HepG2 (cell line): ENCODE data around the gene PRDX2. TPM values are rescaled to one million over a fixed set of nuclear protein-coding genes. Genes with fewer than 3 reads are reported as not detected.
A peak's percentile ranks its signal among the peaks of the same experiment; 100 is the strongest.

Source experiments
- ATAC-seq: fragments of 200-7000 bp; cut with Tn5 transposase; 3 replicates; pipeline ENCODE4 v1.9.1; 2020; ENCODE audit warnings: mild to moderate bottlenecking, moderate library complexity
- BruUV-seq: library from RNA; stranded (reverse); fragments of 400-500 nt; replicated peaks from 2 replicates; lab custom pipeline; 2021; lab: Mats Ljungman, UMichigan
- CTCF ChIA-PET: fragments of 300-600 bp; formaldehyde crosslinking; extraction: SDS; loops from one replicate; lab custom pipeline; 2021; ENCODE audit warnings: low total read pairs, inconsistent platforms, low intra/inter-chr PET ratio; lab: Yijun Ruan, JAX
- POLR2A ChIA-PET: fragments of 350-600 bp; sonication (Branson Sonifier 250); formaldehyde crosslinking; loops from one replicate; lab custom pipeline; 2020; ENCODE audit warnings: antibody characterized with exemption, inconsistent platforms; lab: Yijun Ruan, JAX
- DNase-seq: peaks from one replicate; pipeline ENCODE4 v3.0.0-alpha.2; 2015; ENCODE audit warnings: low spot score
- FAIRE-seq: peaks from 3 replicates; lab custom pipeline; 2011; peaks lifted over from hg19 to GRCh38; lab: Jason Lieb, UNC
- H2AFZ ChIP-seq: one replicate; pipeline ENCODE4 v1.6.1; 2011; ENCODE audit warnings: low read length, inconsistent platforms
- H3K27ac ChIP-seq: fragments of 300-600 bp; 3 replicates; pipeline ENCODE4 v1.8.0; 2011; ENCODE audit warnings: mixed run types, mild to moderate bottlenecking, mixed read lengths, low read length, inconsistent platforms; ENCODE audit not compliant: insufficient read depth; ENCODE audit errors: extremely low read length
- H3K27me3 ChIP-seq, 2 experiments: fragments of 200-600 bp in 1 of 2; 2 replicates in 1 of 2; 3 replicates in 1 of 2; pipeline versions ENCODE4 v1.6.0 to v1.8.0; 2011; ENCODE audit warnings: low read length in 2 of 2, mild to moderate bottlenecking in 2 of 2, moderate library complexity in 2 of 2, inconsistent platforms in 1 of 2; ENCODE audit not compliant: insufficient read depth in 2 of 2, control insufficient read depth in 1 of 2
- H3K36me3 ChIP-seq, 2 experiments: fragments of 200-600 bp in 1 of 2; replicated peaks in 1 of 2; 2 replicates in 1 of 2; 3 replicates in 1 of 2; pipeline versions ENCODE4 v1.5.1 to v1.8.0; 2011; ENCODE audit warnings: low read length in 2 of 2, inconsistent platforms in 1 of 2; ENCODE audit not compliant: insufficient read depth in 2 of 2, control insufficient read depth in 1 of 2
- H3K4me1 ChIP-seq: 2 replicates; pipeline ENCODE4 v1.5.1; 2012; ENCODE audit warnings: low read length, inconsistent platforms; ENCODE audit not compliant: insufficient read depth
- H3K4me2 ChIP-seq: 2 replicates; pipeline ENCODE4 v1.6.0; 2011; ENCODE audit warnings: low read depth, low read length, inconsistent platforms
- H3K4me3 ChIP-seq, 3 experiments: fragments of 200-600 bp in 1 of 3; sonication (generic), shearing (Covaris generic) in 1 of 3; replicated peaks in 1 of 3; 2 replicates each; pipeline ENCODE4 v1.5.1; 2011 to 2016; ENCODE audit warnings: low read length in 3 of 3, inconsistent platforms in 2 of 3, low read depth in 2 of 3, mild to moderate bottlenecking in 2 of 3, control low read depth in 1 of 3, mixed read lengths in 1 of 3; ENCODE audit not compliant: insufficient read depth in 1 of 3
- H3K79me2 ChIP-seq: one replicate; pipeline ENCODE4 v1.6.1; 2011; ENCODE audit warnings: low read length, inconsistent platforms; ENCODE audit not compliant: insufficient read depth
- H3K9ac ChIP-seq: 2 replicates; pipeline ENCODE4 v1.6.0; 2011; ENCODE audit warnings: mild to moderate bottlenecking, low read depth, low read length, inconsistent platforms; ENCODE audit not compliant: insufficient read depth
- H3K9me3 ChIP-seq: 2 replicates; pipeline ENCODE4 v1.5.1; 2012; ENCODE audit warnings: mild to moderate bottlenecking, low read length
- H4K20me1 ChIP-seq: 2 replicates; pipeline ENCODE4 v1.6.0; 2011; ENCODE audit warnings: inconsistent platforms, mild to moderate bottlenecking, low read length, moderate library complexity; ENCODE audit not compliant: insufficient read depth
- ATRX ChIP-seq: sonication (generic); formaldehyde crosslinking; IDR thresholded peaks from 2 replicates; pipeline ENCODE4 v1.4.0; 2020; ENCODE audit warnings: missing genetic modification reagents, borderline replicate concordance
- CHD2 ChIP-seq: IDR thresholded peaks from 2 replicates; pipeline ENCODE4 v1.6.1; 2011; ENCODE audit warnings: low read depth, low read length, improper control_type of control experiment
- FOXJ3 ChIP-seq: sonication (generic); formaldehyde crosslinking; IDR thresholded peaks from 2 replicates; pipeline ENCODE4 v1.4.0; 2020; ENCODE audit warnings: missing genetic modification reagents, mild to moderate bottlenecking, borderline replicate concordance
- NFE2L2 ChIP-seq: fragments of 150-350 bp; IDR thresholded peaks from 2 replicates; pipeline ENCODE4 v1.6.1; 2014; ENCODE audit warnings: low read length
- RFXAP ChIP-seq: sonication (generic); formaldehyde crosslinking; IDR thresholded peaks from 2 replicates; pipeline ENCODE4 v1.4.0; 2020; ENCODE audit warnings: missing genetic modification reagents, borderline replicate concordance
- SRSF1 ChIP-seq: fragments of 200-400 bp; formaldehyde crosslinking; optimal IDR thresholded peaks from 2 replicates; pipeline ENCODE3; 2017; ENCODE audit warnings: mild to moderate bottlenecking, low read depth, low read length, moderate library complexity
- ZNF121 ChIP-seq: sonication (generic); formaldehyde crosslinking; IDR thresholded peaks from 2 replicates; pipeline ENCODE4 v1.5.0; 2020; ENCODE audit warnings: mild to moderate bottlenecking, missing genetic modification reagents
- ZNF672 ChIP-seq: sonication (generic); formaldehyde crosslinking; IDR thresholded peaks from 2 replicates; pipeline ENCODE4 v1.8.1; 2022; ENCODE audit warnings: missing genetic modification reagents
- WGBS: methylation state at CpG from one replicate; pipeline ENCODE4 v1.1.6; 2017; ENCODE audit warnings: low lambda C conversion rate; 5-methylcytosine and 5-hydroxymethylcytosine counted together
- in situ Hi-C: cut with HindIII; loops from 2 replicates; pipeline ENCODE4 v1.10.0; 2017; ENCODE audit warnings: low pct_unique_long_range_greater_than_20kb; ENCODE audit not compliant: extremely low pct_ligation_motif_present
- intact Hi-C: fragments of 100-400 bp; cut with micrococcal nuclease; formaldehyde crosslinking; loops from one replicate; pipeline ENCODE4 v1.10.0; 2022; ENCODE audit not compliant: unreplicated experiment
- polyA plus RNA-seq, 8 experiments: library from polyadenylated mRNA; depleted of rRNA in 3 of 8; stranded (reverse) in 7 of 8; unstranded in 1 of 8; fragments of >200 nt; fragmentation: Illumina TruSeq in 4 of 8; extraction: Trizol in 4 of 8; gene quantifications; 2 replicates each; pipeline versions ENCODE4 v1.2.1 to v1.2.3, GENCODE V29; 2011 to 2016; ENCODE audit warnings: low read depth in 4 of 8, missing spikeins in 1 of 8, mixed read lengths in 1 of 8; ENCODE audit not compliant: insufficient read depth in 1 of 8
- total RNA-seq, 5 experiments: library from RNA; depleted of rRNA; stranded (reverse); fragments of >200 nt; fragmentation: Illumina TruSeq; extraction: Trizol; gene quantifications; 2 replicates each; pipeline ENCODE4 v1.2.3, GENCODE V29; 2016; ENCODE audit warnings: low read depth in 1 of 5
- TF ChIP-seq, protein P1 (sequence below): IDR thresholded peaks from 2 replicates; pipeline ENCODE4 v1.6.1; 2016; ENCODE audit warnings: missing biosample characterization, missing genetic modification reagents, low read depth
- TF ChIP-seq, protein P2 (sequence below): sonication (generic); formaldehyde crosslinking; IDR thresholded peaks from 2 replicates; pipeline ENCODE4 v1.5.0; 2020; ENCODE audit warnings: mild to moderate bottlenecking, missing genetic modification reagents

PRDX2 gene
- total and polyA plus RNA-seq, 2 of the 13 experiments (the other 11 are each of a cell fraction or from before 2014, with no cell fraction given): 218 to 381 TPM

DNA sequence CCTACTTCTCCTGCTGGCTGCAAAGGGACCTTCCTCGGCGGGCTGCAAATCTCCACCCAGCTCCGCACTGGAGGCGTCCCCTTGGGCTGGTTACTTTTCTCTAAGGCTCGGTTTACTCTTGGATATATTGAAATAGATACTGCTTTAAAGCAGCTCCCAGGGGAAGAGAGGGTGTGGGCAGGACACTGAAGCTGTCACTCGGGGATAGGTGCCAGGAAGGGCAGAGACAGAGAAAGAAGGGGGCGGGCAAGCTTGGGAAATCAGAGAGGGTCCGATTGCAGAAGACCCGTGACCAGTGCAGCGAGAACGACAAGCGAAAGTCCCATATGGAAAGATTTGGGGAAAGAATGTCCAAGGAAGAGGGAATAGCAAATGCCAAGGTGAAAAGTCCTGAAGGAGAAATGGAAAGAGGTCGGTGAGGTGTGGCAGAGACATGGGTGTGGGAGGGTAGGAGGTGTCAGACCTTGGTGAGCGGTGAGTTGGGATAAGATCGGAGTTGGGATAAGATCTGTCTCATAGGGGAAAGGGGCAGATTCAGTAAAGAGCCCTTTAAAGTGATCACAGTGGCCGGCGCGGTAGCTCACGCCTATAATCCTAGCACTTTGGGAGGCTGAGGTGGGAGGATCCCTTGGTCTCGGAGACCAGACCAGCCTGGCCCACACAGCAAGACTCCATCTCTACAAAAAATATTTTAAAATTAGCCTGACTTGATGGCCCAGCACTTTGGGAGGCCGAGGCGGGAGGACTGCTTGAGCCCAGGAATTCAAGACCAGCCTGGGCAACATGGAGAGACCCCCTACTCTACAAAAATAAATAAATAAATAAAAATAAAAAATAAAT lies 887 bp upstream of the PRDX2 start:
- Histone ChIP-seq H3K4me2 (peak overlapping the region; percentile 88), H3K27me3 (no peaks in the 10 kb centered on the region; a peak in 1 of 5 replicates), H3K4me1 (peaks cover 32% of the 10 kb centered on the region), H3K4me3 (peak overlapping the region; percentile 81 to 100 (median 93)), H3K79me2 (peaks cover 18% of the 10 kb centered on the region), H3K9ac (peak overlapping the region; percentile 99), H3K9me3 (no peaks in the 10 kb centered on the region), H2AFZ (no peak overlapping the region), H4K20me1 (peaks cover 5% of the 10 kb centered on the region; the same call in 1 of the 2 replicates), H3K27ac (peak overlapping the region; percentile 92), H3K36me3 (peaks cover 1 to 12% of the 10 kb centered on the region in 2 experiments; a peak in 4 of 5 replicates)
- ATAC-seq (no peak), FAIRE-seq (no peak), DNase-seq (no peak)
- BruUV-seq: no TSS peak
- CTCF ChIA-PET: interaction anchor here (1.6 kb wide), 1 partner anchor 36 kb away, joined by 4 read pairs; no protein-coding TSS in a partner anchor
- WGBS: 36% methylated on average over 22 of the region's 22 CpGs
- intact Hi-C loops (no loop called here), in situ Hi-C loops (loop anchor here (5.0 kb wide), 1 partner anchor 35 kb away; no protein-coding TSS in a partner anchor)
- TF ChIP-seq SRSF1 (peak; percentile 13), ZNF121 (CRISPR knock-in tag) (peak; percentile 72), CHD2 (no peak), ZNF672 (0 out of 2 replicates have a peak, but pooled peaks have one; percentile 1), RFXAP (CRISPR knock-in tag) (no peak), ATRX (CRISPR knock-in tag) (no peak), FOXJ3 (no peak), NFE2L2 (no peak)
- TF ChIP-seq, protein P1, sequence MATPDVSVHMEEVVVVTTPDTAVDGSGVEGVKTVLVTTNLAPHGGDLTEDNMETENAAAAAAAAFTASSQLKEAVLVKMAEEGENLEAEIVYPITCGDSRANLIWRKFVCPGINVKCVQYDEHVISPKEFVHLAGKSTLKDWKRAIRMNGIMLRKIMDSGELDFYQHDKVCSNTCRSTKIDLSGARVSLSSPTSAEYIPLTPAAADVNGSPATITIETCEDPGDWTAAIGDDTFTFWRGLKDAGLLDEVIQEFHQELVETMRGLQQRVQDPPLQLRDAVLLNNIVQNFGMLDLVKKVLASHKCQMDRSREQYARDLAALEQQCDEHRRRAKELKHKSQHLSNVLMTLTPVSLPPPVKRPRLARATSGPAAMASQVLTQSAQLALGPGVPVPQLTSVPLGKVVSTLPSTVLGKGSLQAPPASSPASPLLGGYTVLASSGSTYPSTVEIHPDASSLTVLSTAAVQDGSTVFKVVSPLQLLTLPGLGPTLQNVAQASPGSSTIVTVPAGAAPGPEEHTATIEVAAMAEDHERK (CRISPR knock-in tag): no peak
- TF ChIP-seq, protein P2, sequence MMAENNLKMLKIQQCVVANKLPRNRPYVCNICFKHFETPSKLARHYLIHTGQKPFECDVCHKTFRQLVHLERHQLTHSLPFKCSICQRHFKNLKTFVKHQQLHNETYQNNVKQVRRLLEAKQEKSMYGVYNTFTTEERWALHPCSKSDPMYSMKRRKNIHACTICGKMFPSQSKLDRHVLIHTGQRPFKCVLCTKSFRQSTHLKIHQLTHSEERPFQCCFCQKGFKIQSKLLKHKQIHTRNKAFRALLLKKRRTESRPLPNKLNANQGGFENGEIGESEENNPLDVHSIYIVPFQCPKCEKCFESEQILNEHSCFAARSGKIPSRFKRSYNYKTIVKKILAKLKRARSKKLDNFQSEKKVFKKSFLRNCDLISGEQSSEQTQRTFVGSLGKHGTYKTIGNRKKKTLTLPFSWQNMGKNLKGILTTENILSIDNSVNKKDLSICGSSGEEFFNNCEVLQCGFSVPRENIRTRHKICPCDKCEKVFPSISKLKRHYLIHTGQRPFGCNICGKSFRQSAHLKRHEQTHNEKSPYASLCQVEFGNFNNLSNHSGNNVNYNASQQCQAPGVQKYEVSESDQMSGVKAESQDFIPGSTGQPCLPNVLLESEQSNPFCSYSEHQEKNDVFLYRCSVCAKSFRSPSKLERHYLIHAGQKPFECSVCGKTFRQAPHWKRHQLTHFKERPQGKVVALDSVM: peak; percentile 50
- POLR2A ChIA-PET: interaction anchor here (0.9 to 4.0 kb wide), 3 partner anchors 10 to 36 kb away, joined by 3 to 47 read pairs (median 4); partner anchors contain the start of gene JUNB
